Subcutaneous adipose tissue (tissue), 4 donors: ENCODE measurements around the gene COBLL1. TPM values are rescaled to one million over a fixed set of nuclear protein-coding genes. Genes with fewer than 3 reads are reported as not detected.

Experiments used
- total RNA-seq, 4 donors: library from RNA; depleted of rRNA; stranded (reverse); fragments of >200 nt; gene quantifications; one replicate each; pipeline ENCODE4 v1.1.0, GENCODE V29; 2016
- TF ChIP-seq, protein P1 (sequence below): fragments of 450-650 bp; IDR thresholded peaks from one replicate; pipeline ENCODE4 v1.5.1; 2016; ENCODE audit warnings: low read depth, mild to moderate bottlenecking, control low read depth, antibody characterized with exemption, moderate library complexity

Gene COBLL1
- total RNA-seq, 4 donors from 2014 or later, result 38.4 to 123 (median 91.5) TPM

DNA sequence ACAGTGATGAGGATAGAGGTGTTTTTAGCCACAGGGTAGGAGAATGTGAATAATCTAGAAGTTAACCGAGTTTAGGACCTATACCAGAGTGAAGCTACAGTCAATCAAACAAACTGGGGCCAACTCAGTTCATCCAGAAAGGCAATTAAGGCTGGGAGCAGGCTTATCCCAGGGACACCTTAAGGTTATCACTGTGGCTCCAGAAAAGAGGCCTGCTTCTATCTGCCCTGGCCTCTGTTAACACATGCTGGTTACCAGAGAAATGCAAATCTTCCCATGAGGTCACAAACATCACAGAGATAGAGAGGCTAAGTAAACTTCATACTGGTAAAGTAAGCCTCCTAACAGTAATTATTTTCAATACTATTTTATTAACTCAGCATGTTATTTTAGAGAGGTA lies 127.2 kb downstream of the COBLL1 start:
- TF ChIP-seq, protein P1, sequence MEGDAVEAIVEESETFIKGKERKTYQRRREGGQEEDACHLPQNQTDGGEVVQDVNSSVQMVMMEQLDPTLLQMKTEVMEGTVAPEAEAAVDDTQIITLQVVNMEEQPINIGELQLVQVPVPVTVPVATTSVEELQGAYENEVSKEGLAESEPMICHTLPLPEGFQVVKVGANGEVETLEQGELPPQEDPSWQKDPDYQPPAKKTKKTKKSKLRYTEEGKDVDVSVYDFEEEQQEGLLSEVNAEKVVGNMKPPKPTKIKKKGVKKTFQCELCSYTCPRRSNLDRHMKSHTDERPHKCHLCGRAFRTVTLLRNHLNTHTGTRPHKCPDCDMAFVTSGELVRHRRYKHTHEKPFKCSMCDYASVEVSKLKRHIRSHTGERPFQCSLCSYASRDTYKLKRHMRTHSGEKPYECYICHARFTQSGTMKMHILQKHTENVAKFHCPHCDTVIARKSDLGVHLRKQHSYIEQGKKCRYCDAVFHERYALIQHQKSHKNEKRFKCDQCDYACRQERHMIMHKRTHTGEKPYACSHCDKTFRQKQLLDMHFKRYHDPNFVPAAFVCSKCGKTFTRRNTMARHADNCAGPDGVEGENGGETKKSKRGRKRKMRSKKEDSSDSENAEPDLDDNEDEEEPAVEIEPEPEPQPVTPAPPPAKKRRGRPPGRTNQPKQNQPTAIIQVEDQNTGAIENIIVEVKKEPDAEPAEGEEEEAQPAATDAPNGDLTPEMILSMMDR, result no peak

DNA sequence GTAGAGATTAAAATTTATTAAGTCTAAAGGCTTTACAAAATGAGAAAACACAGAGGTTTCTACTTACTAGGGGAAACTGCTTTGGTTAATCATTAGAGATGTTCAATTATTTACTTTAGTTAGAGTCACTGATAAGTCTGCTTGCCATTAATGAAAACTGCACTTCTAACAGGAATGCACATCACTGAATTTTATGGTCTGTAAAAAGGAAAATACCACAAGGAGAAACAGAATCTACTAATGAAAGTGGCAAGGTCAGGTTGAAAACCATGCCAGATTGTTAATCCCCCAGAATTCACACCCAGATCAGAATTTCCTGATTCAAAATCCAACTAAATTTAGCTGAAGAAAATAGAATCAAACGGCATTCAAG lies 129.9 kb downstream of the COBLL1 start:
- TF ChIP-seq, protein P1, result no peak

DNA sequence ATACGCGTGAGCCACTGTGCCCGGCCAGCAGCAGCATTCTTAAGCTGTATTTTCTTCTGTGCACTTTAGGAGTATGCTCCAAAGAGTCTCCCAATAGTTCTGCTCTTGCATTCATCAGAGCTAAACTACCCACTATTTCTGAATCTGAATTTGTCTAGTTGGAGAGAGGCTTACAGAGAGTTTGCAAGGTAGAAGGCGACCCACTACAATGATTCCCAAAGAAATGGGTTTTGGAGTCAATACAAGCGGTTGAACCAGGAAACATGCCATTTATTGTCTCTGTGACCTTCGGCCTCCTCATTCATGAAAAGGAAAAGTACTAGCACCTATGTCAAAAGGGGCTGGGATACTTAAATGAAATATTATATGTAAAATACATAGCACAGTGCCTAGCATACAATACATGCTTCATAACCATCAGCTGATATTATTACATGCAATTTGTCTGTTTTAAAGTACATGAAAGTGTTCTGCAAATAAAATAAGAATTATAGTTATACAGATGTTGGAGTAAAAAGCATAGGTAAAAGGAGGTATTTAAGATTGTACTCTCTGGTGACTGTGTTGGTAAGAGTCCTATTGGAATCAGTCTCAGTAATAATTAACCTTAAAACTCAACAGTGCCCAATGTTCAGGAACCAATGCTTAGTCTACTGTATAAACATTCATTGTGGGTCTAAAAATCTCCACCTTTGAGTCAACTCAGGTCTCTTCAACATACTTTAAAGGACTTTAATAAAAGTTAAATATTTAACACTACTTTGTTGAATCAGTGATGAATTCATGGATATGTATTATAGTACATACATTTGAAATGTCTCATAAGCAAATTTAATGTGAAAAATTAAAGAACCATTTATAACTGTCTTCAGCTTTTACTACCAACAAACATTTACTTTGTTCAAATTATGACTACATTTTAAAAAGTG lies 130.5 kb downstream of the COBLL1 start:
- TF ChIP-seq, protein P1, result no peak

DNA sequence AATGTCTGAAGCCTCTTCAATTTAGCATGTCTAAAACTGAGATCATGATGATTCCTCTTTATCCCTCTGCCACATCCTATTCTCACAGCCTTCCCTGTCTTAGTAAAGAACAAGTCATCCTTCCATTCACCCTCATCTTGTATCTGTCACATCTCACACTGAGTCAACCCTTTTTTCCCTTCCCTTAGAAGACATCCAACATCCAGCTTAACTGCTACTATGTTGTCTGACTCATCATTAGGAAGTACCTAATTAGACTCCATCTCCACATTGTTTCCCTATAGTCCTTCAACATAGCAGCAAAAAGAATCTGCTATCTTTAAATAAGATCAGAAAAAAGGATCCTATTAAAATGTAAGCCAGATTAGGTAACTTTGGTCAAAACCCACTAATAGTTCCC lies 135.1 kb downstream of the COBLL1 start:
- TF ChIP-seq, protein P1, result no peak

DNA sequence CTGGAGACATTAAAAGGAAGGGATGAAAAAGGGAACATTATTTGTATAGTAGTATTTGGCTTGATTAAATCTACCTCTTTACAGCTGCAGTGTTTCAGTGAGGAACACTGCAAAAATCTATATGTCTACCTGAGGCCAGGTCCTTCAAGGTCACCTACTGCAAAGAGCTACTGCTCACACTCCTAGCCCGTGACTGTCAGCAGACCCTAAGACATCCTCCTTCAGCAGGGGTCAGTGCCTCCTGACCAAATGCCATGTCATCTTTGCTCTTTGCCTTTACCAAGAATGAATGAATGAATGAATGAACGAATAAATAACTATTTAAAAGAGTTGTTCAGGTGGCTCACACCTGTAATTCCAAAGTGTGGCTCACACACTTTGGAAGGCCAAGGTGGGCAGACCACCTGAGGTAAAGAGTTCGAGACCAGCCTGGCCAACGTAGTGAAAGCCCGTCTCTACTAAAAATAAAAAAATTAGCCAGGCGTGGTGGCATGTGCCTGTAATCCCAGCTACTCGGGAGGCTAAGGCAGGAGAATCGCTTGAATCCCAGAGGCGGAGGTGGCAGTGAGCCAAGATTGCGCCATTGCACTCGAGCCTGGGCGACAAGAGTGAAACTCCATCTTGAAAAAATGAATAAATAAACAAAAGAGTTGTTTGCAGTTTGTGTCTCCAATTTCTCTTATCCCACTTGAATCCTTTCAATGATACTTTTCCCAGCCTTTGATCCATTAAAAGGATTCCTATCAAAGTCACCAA lies 136.0 kb downstream of the COBLL1 start:
- TF ChIP-seq, protein P1, result no peak

DNA sequence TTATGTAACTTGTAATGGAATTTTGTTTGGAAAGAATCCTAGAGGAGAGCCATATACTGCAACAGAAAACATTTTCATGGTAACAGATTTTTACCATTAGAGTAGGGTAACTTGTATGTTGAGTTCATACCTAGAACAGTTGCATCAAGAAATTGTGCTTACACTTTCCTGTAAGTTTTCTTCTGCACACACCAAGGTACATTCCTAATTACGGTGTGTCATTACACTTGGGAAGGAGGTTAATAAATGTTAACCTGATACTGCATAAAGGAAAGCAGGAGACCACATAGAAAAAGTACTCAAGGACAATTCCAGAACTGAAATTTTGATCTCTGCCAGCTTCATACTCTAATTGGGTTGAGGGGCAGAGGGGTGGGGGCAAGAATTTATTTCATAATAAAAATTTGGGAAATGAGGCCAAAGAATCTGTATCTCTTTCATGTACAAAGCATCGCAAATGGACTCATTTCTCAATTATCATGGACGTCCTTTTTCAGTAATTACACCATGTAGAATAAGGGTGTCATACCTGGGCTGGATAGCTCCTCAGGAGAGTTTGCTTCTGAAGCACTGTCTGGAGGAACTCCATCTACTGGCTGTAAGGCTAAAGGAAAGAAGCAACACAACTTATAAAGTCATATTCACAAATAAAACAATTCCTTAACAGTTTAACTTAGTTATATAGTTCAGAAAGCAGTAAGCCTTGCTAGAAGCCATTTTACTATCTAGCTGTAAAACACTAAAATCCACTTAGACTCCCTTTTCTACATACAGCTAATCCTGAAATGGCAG lies 137.5 kb downstream of the COBLL1 start:
- TF ChIP-seq, protein P1, result no peak

DNA sequence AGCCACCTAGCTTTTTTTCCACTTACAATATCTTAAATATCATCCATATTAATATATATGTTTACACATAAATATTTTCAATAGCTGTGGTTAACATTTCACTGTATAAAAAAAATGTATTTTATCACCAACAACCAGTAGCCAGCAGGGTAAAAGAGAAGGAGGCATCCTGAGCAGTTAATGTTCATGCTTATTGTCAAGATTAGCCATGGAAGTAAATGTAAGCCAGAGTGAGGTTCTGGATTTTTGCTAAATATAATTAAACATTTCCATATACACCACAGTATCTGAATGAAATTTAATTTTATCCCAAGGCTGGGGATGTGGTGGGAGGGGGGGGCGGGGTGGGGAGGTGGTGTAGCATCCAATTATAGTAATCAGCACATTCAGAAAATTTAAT lies 140.1 kb downstream of the COBLL1 start:
- TF ChIP-seq, protein P1, result no peak
